GM12864 (cell line): ENCODE measurements around the gene SUGP2.

Experiments used
- DNase-seq: peaks from one replicate; pipeline ENCODE4 v3.0.0-alpha.2; 2011; ENCODE audit warnings: low read depth
- H3K4me3 ChIP-seq: 2 replicates; pipeline ENCODE4 v1.5.1; 2011; ENCODE audit warnings: mild to moderate bottlenecking, low read depth, low read length, control low read depth
- TF ChIP-seq, protein P1 (sequence below): IDR thresholded peaks from 2 replicates; pipeline ENCODE4 v1.5.1; 2011; ENCODE audit warnings: low read depth, mild to moderate bottlenecking, moderate library complexity, low read length, control low read depth, inconsistent platforms; ENCODE audit errors: missing control alignments

Gene SUGP2

GRCh38 chr19:19059018-19059836, 25.9 kb upstream of the SUGP2 start:
- H3K4me3 ChIP-seq: no peak overlapping the region
- DNase-seq: no peak
- TF ChIP-seq, protein P1, sequence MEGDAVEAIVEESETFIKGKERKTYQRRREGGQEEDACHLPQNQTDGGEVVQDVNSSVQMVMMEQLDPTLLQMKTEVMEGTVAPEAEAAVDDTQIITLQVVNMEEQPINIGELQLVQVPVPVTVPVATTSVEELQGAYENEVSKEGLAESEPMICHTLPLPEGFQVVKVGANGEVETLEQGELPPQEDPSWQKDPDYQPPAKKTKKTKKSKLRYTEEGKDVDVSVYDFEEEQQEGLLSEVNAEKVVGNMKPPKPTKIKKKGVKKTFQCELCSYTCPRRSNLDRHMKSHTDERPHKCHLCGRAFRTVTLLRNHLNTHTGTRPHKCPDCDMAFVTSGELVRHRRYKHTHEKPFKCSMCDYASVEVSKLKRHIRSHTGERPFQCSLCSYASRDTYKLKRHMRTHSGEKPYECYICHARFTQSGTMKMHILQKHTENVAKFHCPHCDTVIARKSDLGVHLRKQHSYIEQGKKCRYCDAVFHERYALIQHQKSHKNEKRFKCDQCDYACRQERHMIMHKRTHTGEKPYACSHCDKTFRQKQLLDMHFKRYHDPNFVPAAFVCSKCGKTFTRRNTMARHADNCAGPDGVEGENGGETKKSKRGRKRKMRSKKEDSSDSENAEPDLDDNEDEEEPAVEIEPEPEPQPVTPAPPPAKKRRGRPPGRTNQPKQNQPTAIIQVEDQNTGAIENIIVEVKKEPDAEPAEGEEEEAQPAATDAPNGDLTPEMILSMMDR: no peak

GRCh38 chr19:19057720-19058119, 24.4 kb upstream of the SUGP2 start:
- TF ChIP-seq, protein P1: no peak
- no peak for DNase-seq
- H3K4me3 ChIP-seq: no peak overlapping the region

GRCh38 chr19:19057317-19057716, 24.0 kb upstream of the SUGP2 start:
- no peak overlapping the region for H3K4me3 ChIP-seq
- TF ChIP-seq, protein P1: no peak
- DNase-seq: no peak

DNA sequence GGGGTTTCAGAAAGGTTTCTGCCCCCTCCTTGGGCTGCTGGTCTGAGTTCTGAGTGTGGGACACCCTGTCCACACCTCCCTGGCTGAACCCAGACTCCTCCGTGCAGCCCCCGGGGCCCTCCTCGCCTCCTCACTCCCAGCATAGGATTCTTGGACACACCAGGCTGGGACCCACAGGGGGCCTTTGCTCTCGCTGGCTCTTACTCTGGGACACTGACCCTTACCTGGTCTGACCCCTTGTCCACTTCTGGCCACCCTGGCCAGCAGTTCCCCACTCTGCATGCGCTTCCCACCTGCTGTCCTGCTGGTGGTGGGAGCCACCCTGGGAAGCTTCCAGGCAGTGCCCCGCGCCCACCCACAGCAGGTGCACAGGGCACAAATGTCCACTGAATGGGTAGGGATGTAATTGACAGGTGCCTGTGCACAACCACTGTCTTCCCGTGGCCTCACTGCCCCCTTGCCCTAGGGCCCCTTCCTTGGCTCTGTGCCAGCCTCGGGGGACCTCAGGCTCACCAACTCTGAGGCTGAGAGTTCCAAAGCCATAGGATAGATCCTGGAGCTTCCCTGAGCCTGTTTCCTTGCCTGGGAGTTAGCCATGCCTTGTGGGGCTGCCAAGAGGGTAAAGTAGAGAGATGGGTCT, 23.4 kb upstream of the SUGP2 start:
- H3K4me3 ChIP-seq: no peak overlapping the region
- TF ChIP-seq, protein P1: no peak
- no peak for DNase-seq

DNA sequence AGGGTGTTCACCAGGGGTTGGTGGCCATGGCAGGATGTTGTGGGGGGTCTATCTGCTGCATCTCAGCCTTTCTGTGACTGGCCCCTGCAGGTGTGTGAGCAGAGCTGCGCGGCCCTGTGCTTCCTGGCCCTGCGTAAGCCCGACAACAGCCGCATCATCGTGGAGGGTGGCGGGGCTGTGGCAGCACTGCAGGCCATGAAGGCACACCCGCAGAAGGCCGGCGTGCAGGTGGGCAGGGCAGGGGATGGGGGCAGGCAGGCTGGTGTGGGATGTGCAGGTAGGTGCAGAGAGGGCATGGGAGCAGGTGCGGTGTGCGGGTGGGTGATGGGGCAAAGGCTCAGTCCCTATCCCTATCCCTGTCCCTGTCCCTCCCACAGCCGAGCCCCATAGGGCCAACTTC, 22.4 kb upstream of the SUGP2 start:
- no peak overlapping the region for H3K4me3 ChIP-seq
- no peak for DNase-seq
- TF ChIP-seq, protein P1: no peak

GRCh38 chr19:19054939-19055440, 21.7 kb upstream of the SUGP2 start:
- TF ChIP-seq, protein P1: no peak
- DNase-seq: no peak
- no peak overlapping the region for H3K4me3 ChIP-seq
